Keratinocyte (primary cell): ENCODE results near the gene R3HDM2.

Experiments used
- EZH2 ChIP-seq: IDR thresholded peaks from one replicate; pipeline ENCODE4 v1.6.1; 2012; ENCODE audit warnings: inconsistent platforms, mild to moderate bottlenecking, low read length, moderate library complexity
- TF ChIP-seq, protein P1 (sequence below), 3 experiments: IDR thresholded peaks in 1 of 3; conservative IDR thresholded peaks in 1 of 3; optimal IDR thresholded peaks in 1 of 3; 2 replicates in 2 of 3; 3 replicates in 1 of 3; pipeline versions ENCODE3 to v1.5.1; 2011; ENCODE audit warnings: low read length in 3 of 3, mild to moderate bottlenecking in 3 of 3, moderate library complexity in 2 of 3, control low read depth in 1 of 3, inconsistent platforms in 1 of 3; ENCODE audit not compliant: insufficient read depth in 2 of 3; ENCODE audit errors: extremely low read depth in 1 of 3

DNA sequence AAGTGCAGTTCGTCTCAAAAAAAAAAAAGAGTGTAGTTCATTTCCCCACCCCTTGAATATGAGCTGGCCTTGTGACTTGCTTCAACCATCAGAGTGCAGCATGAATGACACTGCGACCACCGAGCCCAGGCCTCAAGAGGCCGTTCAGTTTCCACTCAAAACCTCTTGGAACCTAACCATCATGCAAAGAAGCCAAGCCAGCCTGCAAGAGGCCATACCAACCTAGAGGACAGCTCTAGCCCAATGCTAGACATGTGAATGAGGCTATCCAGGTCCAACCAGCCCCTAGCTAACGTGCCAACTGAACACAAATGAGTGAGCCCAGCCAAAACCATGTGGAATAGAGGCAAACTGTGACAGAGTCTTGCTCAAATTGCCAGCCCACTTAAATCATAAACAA, 29.7 kb downstream of the R3HDM2 start:
- TF ChIP-seq, protein P1, sequence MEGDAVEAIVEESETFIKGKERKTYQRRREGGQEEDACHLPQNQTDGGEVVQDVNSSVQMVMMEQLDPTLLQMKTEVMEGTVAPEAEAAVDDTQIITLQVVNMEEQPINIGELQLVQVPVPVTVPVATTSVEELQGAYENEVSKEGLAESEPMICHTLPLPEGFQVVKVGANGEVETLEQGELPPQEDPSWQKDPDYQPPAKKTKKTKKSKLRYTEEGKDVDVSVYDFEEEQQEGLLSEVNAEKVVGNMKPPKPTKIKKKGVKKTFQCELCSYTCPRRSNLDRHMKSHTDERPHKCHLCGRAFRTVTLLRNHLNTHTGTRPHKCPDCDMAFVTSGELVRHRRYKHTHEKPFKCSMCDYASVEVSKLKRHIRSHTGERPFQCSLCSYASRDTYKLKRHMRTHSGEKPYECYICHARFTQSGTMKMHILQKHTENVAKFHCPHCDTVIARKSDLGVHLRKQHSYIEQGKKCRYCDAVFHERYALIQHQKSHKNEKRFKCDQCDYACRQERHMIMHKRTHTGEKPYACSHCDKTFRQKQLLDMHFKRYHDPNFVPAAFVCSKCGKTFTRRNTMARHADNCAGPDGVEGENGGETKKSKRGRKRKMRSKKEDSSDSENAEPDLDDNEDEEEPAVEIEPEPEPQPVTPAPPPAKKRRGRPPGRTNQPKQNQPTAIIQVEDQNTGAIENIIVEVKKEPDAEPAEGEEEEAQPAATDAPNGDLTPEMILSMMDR (optimal IDR thresholded peaks at IDR 0.05 in 1 of 3, IDR thresholded peaks at IDR 0.05 in 1 of 3, conservative IDR thresholded peaks at IDR 0.05 in 1 of 3; ENCODE audit: extremely low read depth in 1 of 3, insufficient read depth in 2 of 3, low read length in 3 of 3), result no peak
- no peak for TF ChIP-seq EZH2
